H1 (cell line): Measurements from ENCODE around the gene ITGA5. TPM values are rescaled to one million over a fixed set of nuclear protein-coding genes. Genes with fewer than 3 reads are reported as not detected.

ENCODE experiments used
- CEBPB ChIP-seq: IDR thresholded peaks from 2 replicates; pipeline ENCODE4 v1.6.1; 2012; ENCODE audit warnings: low read depth, low read length
- CHD7 ChIP-seq: fragments of 300-600 bp; sonication (generic); IDR thresholded peaks from 2 replicates; pipeline ENCODE4 v1.7.1; 2012; ENCODE audit warnings: low read length, moderate library complexity, mild to moderate bottlenecking, inconsistent platforms; ENCODE audit not compliant: insufficient replicate concordance
- EP300 ChIP-seq, 2 experiments: IDR thresholded peaks; 1 replicate in 1 of 2; 2 replicates in 1 of 2; pipeline ENCODE4 v1.6.1; 2011 to 2012; ENCODE audit warnings: low read depth in 2 of 2, low read length in 2 of 2, mild to moderate bottlenecking in 2 of 2, borderline replicate concordance in 1 of 2, inconsistent platforms in 1 of 2, moderate library complexity in 1 of 2
- NRF1 ChIP-seq: IDR thresholded peaks from 2 replicates; pipeline ENCODE4 v1.6.1; 2011; ENCODE audit warnings: mild to moderate bottlenecking, low read depth, low read length, improper control_type of control experiment
- SIRT6 ChIP-seq: IDR thresholded peaks from one replicate; pipeline ENCODE4 v1.7.1; 2012; ENCODE audit warnings: low read length, inconsistent platforms
- SRF ChIP-seq: IDR thresholded peaks from 2 replicates; pipeline ENCODE4 v1.6.1; 2011; ENCODE audit warnings: mild to moderate bottlenecking, low read depth, low read length, moderate library complexity
- polyA plus RNA-seq, 7 experiments: library from polyadenylated mRNA; depleted of rRNA in 3 of 7; stranded (reverse) in 5 of 7; unstranded in 2 of 7; fragments of >200 nt in 5 of 7; fragments of 200-250 nt in 2 of 7; gene quantifications; 1 replicate in 5 of 7; 2 replicates in 1 of 7; 4 replicates in 1 of 7; pipeline versions ENCODE4 v1.2.1 to v1.2.3, GENCODE V29; 2011 to 2013; ENCODE audit warnings: missing spikeins in 2 of 7, mixed read lengths in 2 of 7
- total RNA-seq: library from RNA; stranded (reverse); fragmentation: NEBNext Ultra II Directional; extraction: Animal tissue kit (Norgen Biotek cat#: 25700); gene quantifications from 2 replicates; pipeline ENCODE4 v1.2.1, GENCODE V29; 2021
- TF ChIP-seq, protein P1 (sequence below): IDR thresholded peaks from 2 replicates; pipeline ENCODE4 v1.6.1; 2011; ENCODE audit warnings: low read depth, mild to moderate bottlenecking, low read length; ENCODE audit not compliant: insufficient read depth
- TF ChIP-seq, protein P2 (sequence below): IDR thresholded peaks from 2 replicates; pipeline ENCODE4 v1.6.1; 2011; ENCODE audit warnings: low read length, improper control_type of control experiment

The ITGA5 gene
- total and polyA plus RNA-seq, 2 of the 8 experiments (the other 6 are each of a cell fraction or from before 2014, with no cell fraction given): 11.6 to 19.4 TPM

DNA sequence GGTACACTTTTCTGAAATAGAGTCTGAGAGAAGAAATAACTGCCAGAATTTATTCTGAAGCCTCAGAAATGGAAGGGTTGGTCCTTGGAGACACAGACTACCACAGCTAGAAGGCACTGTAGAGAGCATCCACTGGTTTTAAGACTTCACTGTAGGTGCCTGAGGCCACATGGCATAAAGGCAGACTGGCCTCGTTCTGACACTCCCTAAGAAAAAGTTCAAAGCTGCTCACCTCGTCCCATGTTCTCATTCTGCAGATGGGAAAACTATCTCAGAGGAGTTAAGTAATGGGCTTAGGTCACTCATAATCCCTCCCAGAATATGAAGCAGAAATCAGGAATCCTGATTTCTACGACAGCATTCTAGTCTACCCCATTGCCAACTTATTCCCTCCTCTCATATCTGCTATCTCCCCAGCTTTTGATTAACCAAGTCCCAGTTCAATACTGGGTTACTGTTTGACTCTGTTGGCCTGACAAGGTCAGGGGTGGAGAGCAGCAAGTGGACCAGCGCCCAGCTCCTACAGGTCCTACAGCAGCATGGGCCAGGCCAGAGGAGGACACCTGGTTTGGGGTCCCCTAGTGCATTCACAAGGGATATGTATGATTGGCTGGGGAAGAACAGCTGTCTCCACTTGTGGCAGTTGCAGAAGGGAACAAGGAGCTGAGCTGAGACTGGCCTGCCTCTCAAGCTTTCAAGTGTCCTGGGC is 3.7 kb downstream of the ITGA5 start (continued):
- TF ChIP-seq CHD7: no peak
- TF ChIP-seq, protein P1, sequence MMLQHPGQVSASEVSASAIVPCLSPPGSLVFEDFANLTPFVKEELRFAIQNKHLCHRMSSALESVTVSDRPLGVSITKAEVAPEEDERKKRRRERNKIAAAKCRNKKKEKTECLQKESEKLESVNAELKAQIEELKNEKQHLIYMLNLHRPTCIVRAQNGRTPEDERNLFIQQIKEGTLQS: no peak
- TF ChIP-seq NRF1: no peak
- no peak for TF ChIP-seq SIRT6
- TF ChIP-seq CEBPB: no peak
- TF ChIP-seq EP300 (IDR thresholded peaks at IDR 0.05; ENCODE audit: borderline replicate concordance in 1 of 2, low read depth in 2 of 2, low read length in 2 of 2): no peak
- no peak for TF ChIP-seq SRF
- TF ChIP-seq, protein P2, sequence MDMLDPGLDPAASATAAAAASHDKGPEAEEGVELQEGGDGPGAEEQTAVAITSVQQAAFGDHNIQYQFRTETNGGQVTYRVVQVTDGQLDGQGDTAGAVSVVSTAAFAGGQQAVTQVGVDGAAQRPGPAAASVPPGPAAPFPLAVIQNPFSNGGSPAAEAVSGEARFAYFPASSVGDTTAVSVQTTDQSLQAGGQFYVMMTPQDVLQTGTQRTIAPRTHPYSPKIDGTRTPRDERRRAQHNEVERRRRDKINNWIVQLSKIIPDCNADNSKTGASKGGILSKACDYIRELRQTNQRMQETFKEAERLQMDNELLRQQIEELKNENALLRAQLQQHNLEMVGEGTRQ: no peak
